Measurements from ENCODE around the gene ULK4.
"Not testable (repeated sequence)": the region's sequence is repeated elsewhere in the genome, so short reads cannot be mapped to it uniquely, and the experiment has no call there.

ULK4 gene

DNA sequence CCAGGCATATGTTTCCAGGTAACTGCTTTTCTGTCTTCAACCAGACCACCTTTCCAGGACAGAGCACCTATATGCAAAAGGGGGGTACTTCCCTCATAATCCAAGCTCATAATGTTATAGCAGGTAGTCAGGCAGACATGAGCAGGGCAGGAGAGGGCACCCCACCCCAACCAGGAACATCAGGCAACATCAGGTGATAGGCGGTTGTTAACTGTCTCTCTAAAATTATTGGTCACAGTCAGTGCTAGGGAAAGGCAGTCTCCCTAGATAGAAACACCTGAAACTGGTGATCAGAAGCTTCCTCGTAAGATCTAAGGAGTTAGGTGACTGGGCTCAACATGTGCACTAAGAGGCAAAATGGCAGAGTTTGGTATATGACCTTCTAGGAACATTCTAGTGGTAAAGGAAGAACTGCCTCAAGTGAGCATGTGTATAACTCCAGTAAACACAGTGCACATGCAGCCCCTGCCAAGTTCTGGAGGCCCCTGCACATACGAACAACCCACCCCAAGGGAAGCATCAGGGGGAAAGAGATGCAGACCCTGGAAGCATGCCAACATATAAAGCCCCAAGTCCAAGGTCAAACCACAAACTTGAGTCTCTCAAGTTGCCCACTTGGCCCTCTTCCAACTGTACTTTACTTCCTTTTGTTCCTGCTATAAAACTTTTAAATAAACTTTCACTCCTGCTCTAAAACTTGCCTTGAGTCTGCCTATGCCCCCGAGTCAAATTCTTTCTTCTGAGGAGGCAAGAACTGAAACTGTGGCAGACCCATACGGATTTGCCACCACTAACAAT lies 270.9 kb downstream of the ULK4 start:
- no peak for DNase-seq (ENCODE audit: low read depth)

DNA sequence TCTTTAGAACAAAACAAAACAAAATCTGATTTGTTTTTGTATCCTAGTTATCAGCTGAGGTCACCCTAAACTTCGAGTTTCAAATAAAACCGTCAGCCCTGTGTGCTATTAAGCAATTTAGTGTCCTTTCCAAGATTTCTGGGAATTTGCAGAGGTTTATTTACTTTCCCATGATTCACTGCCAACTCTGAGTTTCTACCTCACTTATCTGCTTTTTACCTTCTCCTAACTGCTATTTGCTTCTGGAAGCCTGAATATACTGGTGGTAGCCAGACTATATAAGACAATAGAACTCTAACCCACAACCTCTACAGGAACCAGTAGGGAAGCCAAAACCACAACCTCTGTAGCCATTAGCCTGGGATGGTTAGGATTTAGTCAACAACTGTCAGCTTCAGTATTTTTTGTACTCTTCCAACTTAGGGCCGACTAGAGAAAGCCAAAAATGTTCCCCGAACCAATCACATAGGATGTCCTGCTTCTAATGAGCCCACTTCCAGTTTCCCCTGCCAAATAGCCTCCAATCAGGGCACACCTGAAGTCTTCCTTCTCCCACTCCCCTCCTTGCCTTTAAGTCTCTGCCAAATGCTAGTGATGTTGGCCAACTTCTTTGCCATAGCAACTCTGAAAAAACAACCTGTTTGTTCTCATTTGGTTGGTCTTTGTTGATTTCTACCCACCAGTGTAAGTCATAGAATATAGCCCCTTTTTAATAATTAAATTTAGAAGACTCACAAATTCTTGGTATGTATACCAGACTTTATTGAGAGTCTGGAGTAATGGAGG lies 273.1 kb downstream of the ULK4 start:
- no peak for DNase-seq (ENCODE audit: low read depth)

DNA sequence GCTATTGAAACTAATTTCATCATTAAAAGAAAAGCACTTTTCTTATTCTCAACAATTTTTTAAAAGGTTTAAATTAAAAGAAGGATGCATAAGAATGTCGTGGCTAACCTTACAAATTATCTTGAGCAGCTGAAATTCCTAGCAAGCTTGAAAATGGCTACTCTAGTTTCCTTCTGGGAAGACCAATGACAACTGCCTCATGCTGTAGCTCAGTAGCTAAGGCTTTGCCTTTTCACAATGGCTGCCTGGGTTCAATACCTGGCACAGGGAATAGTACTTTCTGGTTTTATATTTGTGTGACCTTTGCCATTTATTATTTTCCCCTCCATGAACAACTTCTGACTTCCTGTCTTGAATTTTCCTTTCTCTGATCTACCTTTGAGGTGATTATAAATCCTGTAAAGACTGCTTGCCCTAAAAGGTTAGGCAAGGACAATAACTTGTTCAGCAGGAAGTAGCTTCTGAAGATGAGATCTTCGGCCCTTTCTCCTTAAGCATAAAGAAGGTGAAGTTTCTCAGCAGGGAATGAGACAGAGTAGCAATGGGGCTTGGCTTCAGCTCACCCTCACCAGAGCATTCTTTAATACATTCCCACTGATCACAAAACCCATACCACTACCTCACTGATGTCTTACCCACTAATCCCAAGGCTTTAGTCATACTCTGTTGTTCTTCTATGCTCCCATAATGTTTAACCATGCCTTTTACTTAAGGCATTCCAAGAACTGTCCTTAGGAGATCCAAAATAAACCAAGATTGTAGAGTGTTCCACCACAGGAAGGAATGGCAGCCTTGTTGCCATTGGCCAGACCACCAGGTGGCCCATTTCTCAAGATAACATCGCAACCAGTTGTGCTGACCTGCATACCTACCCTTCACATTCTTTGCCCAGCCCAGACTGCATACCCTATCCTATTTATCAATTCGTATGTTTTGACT lies 276.8 kb downstream of the ULK4 start:
- no peak for DNase-seq (ENCODE audit: low read depth)

DNA sequence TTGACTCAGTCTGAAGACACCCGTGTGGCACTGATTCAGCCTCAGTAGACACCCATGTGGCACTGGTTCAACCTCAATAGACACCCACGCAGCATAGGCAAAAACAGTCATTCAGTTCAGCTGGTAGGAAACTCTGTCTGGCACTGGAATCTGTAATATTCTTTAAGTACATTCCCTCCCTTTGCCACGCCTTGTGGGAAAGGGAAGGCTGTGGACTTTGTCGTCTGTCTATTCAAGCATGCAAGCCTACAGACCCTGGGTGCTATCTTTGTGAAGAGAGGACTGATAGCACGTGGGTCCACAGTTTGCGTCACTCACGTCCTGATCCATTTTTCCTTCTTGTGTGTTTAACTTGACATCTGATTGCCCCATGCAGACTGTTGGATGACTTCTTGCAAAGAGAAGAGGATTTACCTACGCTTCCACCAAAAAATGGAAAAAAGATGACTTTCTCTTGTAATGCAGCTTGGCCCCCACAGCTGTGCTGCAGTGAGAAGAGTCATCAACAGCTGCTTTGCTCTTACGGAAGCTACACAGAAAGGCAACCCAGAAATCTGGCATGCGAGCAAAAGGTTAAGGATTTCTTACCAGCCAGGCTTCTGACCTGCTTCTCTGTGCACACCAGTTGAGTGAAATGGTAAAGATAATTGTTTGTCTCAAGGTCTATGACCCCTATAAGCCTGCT lies 278.1 kb downstream of the ULK4 start:
- DNase-seq (ENCODE audit: low read depth) = no peak

DNA sequence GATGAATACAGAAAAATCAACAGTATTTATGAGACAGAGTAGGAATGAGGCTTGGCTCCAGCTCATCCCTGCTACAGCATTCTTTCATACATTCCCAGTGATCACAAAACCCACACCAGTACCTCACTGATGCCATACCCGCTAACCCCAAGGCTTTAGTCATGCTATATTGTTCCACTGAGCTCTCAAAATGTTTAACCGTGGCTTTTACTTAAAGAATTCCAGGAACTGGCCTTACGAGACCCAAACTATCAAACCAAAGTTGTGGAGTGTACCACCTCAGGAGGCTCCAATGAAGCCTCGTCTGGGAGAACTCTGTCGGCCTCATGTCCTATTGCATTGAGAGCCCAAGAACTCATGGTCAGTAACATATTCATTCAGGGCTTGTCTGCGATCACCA lies 278.9 kb downstream of the ULK4 start:
- DNase-seq (ENCODE audit: low read depth) = no peak

DNA sequence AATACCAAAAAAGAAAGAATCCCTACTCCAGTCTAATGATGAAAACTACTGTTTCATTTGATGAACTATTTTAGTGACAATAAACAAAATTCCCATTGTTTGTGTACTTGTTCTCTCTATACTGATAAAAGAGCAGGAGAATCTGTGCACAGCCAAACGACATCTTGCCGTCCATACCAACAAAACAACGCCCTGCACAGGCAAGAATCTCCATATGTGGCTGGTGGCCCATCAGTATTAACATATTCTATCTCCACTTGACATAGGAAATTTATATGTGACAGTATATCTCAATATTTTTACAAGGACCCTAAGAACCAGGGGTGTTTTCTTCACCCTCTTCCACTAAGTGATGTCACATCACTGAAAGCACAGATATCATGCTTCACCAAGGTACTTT lies 279.5 kb downstream of the ULK4 start:
- DNase-seq (ENCODE audit: low read depth) = no peak

DNA sequence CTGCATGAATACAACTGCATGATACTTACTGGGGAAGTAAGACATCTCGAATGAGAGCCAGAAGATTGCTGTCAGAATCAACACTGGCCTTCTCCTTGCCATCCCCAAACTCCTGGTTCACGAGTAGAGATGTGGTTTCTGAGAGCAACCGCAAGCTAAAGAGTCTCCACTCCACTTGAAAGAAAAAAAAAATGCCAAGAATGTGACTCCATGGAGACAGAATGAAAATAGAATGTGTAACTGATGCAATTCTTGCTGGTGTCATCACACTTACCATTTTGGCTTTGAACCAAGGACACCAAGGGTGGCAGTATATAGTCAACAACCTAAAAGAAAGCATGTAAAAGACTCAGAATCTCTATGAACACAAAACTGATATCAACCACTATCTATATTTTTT lies 280.4 kb downstream of the ULK4 start:
- no peak for DNase-seq (ENCODE audit: low read depth)

DNA sequence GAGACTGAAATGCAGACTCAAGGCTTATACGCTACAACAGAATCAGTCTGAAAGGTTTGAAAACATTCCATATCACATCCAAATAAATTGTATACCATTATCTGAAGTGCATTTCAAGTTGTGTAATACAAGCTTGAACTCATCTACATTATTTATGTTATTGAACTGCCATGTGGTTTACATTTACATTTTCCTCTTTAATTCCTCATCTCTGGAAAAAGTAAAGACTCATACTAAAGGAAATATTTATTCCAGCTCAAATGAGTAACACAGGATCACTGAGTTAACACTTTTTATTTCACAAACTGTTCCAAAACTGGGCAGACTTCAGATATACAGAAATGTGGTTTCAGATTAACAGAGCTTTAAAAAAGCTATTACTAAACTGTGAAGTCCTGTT lies 282.5 kb downstream of the ULK4 start:
- no peak for DNase-seq (ENCODE audit: low read depth)

DNA sequence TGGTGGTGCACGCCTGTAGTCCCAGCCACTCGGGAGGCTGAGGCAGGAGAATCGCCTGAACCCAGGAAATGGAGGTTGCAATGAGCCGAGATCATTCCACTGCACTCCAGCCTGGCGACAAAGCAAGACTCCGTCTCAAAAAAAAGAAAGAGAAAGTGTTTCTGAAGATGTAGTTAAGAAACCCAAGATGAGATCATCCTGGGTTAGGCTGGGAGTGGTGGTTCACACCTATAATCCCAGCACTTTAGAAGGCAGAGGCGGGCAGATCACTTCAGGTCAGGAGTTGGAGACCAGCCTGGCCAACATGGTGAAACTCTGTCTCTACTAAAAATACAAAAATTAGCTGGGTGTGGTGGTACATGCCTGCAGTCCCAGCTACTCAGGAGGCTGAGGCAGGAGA lies 286.8 kb downstream of the ULK4 start:
- not testable (repeated sequence) for DNase-seq (ENCODE audit: low read depth)

DNA sequence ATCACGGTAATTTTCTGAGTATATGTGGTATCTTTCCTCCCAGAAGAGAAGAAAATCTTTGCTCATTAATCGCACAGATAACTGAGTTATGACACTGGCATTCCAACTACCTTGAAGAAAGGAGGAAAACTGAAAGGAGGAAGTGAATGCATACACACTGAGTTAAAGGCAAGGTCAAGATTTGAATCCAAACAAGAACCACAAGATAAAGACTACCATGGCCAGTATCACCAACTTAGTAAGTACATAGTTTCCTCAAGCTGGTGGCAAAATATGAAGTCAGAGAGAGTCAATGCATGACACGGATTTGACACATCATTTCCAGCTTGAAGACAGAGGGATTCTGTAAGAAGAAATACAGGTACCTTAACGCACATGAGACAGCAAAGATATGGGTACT lies 287.5 kb downstream of the ULK4 start:
- DNase-seq (ENCODE audit: low read depth) = no peak

DNA sequence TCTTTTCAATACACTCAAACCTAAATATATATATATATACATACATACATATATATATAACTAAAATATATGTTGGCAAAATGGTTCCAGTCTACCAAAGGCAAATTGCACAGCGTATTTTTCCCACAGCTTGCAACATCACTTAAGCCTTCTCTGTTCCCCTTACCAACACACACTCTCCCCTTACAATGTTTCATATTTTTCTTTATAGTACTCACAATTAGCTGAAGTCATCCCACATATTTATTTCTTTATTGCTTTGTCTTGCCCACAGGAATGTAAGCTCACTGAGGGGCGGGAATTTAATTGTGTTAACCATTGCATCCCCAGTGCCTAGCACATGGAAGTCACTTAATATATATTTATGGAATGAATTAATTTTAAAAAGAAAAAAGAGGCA lies 288.3 kb downstream of the ULK4 start:
- no peak for DNase-seq (ENCODE audit: low read depth)

DNA sequence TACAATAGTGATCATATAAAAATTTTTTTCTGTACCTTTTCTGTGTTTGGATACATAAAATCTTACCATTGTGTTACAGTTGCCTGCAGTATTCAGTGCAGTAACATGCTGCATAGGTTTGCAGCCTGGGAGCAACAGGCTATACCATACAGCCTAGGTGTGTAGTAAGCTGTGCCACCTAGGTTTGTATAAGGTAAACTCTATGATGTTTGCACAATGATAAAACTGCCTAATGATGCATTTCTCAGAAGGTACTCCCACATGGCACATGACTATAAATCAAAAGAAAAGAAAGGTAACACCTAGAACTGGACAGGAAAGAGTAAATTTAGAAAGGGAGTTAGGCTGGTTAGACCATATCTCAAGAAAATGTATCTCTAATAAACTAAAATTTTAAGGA lies 293.5 kb downstream of the ULK4 start:
- DNase-seq (ENCODE audit: low read depth) = no peak

DNA sequence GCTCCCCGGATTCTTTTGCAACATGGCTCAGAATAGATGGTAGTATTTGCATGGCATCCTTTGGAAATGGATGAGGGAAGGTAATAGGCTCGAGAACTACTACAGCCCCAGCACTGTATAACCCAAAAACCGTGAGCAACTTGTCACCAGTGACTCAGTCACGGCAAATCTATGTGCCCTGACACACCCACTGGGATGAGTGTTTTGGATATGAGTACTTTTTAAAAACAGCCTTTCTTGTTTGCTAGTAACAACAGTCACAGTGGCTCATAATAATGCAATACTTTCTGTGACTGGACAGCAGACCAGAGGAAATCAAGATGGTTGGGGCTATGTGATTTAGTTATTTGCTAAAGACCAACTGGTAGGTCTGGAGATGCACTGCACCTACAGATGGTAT lies 299.6 kb downstream of the ULK4 start:
- no peak for DNase-seq (ENCODE audit: low read depth)

DNA sequence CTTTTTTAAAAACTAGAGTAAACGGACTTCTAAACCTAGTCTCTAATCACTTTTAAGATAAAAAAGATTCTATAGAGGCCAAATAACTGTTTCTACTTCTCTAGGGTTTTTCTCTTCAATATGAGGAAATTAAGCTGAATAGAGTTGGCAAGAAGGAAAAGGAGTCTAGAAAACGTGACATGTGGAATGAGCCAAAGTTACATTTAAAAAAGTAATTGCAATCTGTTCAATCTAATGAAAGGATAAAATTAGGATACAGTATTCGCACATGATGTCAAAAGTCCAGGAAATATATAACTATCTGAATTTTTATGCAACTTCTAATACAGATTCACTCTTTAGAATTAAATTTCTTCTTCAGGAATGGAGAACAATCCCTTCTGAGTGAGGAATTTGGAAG lies 300.1 kb downstream of the ULK4 start:
- no peak for DNase-seq (ENCODE audit: low read depth)

DNA sequence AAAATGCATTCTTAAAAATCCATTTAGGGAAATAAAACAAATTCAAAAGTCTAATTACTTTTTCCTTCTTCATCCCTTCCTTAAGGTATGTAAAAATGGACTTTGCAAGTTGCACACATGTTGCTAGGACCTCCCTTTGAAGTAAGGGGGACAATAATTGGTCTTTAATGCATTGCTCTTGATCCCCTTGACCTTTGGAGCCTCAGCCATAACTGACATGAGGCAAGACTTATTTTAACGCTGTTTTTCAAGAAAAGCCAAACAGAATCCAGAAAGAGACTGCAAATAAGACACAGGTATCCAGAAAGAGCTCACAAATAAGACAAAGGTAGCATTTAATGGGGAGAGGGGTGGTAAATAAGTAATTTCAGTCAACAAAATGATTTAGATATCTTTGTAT lies 301.4 kb downstream of the ULK4 start:
- no peak for DNase-seq (ENCODE audit: low read depth)

DNA sequence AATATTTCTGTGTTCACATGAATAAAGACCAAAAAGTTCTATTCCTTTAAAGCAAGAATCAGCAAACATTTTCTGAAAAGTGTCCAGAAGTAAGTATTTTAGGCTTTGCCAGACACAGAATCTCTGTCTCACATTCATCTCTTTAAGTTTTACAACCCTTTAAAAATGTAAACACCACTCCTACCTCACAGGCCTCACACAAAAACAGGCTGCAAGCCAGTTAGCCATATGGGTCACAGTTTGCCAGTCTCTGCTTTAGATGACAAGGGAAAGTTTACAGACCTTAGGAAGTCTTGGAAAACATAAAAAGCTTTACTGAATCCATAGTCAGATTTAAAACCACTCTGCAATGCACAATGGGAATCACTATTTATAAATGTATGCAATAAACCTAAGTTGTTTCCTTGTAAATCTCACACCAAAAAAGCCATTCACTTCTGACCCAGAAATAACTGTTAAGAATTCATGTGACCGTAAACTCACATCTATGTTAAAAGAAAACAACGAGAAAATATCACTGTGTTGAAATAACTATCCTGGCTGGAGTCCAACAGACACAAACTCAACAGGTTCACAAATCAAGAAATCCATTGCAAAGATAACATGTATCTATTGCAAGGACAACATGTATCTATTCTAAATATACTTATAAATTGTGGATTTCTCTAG lies 308.2 kb downstream of the ULK4 start:
- DNase-seq (ENCODE audit: low read depth) = no peak

DNA sequence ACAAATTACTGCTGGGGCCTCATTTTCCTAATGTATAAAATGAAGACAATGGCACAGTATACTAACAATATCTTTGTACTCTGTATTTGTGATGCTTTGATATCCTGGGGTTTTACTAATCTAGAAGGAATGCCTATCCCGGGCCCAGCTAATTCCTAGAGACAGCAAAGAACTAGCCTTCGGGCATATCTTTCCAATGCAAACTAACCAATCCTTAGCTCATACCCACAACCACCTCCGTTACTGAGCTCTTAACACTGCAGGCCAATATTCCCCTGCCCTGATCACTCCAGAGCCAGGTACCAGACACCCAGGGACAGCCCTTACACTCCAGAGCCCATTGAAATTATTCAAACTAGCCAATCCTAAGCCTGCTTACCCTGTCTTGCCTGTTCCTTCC lies 309.0 kb downstream of the ULK4 start:
- no peak for DNase-seq (ENCODE audit: low read depth)

DNA sequence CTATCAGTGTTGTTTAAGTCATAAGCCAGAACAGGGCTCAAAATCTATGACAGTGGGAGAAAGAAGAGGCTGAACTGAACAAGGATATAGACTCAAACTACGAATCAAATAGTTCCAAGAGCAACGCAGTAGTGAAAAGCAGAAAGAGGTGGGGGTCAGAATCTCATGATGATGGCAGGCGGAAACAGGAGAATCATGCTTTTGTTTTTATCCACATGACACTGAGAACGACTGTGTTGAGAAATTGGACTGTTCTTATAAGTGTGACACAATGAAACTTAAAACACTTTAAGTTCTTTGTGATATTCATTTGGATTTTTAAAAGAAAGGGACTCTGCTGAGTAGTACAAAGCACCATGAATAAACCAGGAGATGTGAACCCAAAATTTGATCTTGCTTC lies 309.4 kb downstream of the ULK4 start:
- no peak for DNase-seq (ENCODE audit: low read depth)

DNA sequence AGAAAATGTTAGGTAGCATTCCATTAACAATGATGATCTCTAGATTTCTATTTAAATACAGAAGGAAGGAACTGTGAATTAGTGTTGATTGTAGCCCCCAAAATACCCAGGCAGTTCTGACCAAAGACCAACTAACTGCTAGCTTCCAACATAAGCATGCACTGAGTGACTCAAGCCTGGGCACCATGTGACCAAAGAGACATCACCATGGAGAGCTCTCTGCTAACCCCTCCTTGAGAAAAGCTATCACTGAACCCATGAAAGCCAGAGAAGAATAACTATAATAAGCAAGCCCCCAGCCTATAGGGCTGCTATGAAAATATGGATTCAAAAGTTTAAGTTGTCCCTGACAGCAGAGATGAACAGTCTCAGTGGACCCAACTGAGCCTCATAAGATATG lies 310.2 kb downstream of the ULK4 start:
- DNase-seq (ENCODE audit: low read depth) = no peak

DNA sequence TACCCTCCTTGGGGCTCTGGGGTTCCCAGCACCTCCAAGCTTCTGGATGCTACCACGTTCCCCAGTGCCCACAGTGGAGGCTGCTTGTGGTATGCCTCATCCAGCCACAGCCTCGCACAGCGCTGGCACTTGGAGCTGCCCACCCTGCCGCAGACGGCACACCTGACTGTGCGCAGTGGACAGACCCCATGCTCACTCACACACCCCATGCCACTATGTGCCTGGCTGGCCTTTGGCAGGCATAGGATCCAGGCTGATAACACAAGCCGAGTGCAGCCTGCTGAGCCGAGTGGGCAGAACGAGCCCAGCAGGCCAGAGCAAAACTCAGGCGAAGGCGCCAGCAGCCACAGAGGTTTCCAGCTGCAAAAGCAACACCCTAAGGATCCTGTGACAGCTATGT lies 311.5 kb downstream of the ULK4 start:
- no peak for DNase-seq (ENCODE audit: low read depth)

DNA sequence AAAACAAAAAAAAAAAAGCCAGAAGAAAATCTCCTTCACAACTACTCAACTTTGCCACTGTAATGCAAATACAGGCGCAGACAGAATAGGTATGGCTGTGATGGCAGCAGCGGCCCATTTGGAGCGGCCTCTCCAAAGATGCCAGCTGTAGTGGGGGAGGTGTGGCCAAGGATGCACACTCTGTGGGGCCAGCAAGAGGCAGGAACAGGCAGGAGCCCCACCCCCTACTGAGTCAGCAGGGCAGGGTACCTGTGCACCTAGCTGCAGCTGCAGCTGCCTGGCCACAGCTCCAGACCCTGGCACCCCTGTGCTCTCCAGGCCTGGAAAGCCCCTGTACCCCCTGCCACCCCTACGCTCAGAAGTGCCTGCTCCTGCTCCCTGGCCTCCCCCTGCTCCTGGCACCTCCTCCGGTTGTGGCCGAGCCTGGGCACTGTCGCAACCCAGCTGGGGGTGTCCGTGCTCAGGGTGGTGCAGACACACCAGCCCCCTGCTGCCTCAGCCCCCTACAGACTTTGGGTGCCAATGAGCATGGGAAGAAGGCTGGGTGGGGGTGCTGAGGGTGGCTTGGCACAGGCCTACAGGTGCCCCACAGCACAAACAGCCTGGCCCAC lies 312.7 kb downstream of the ULK4 start:
- no peak for DNase-seq (ENCODE audit: low read depth)
